ENCODE measurements around the gene CFAP58. TPM values are rescaled to one million over a fixed set of nuclear protein-coding genes. Genes with fewer than 3 reads are reported as not detected.

Gene CFAP58
- total RNA-seq, 1 donor from 2014 or later: 1.2 TPM

Other genes with a start within 250 kb of the CFAP58 start
- 15.5 TPM for gene SFR1, start 231.7 kb upstream of the CFAP58 start, total RNA-seq
- 15.9 TPM for gene CFAP43, start 121.5 kb upstream of the CFAP58 start, total RNA-seq
- gene GSTO1, start 98.9 kb upstream of the CFAP58 start, total RNA-seq: 39.9 TPM
- gene GSTO2, start 84.6 kb upstream of the CFAP58 start, total RNA-seq: 2.4 TPM
- gene ITPRIP, start 15.4 kb upstream of the CFAP58 start, total RNA-seq: 1.2 TPM